Panc1 (cell line): Measurements from ENCODE around the gene FNIP1. TPM values are rescaled to one million over a fixed set of nuclear protein-coding genes. Genes with fewer than 3 reads are reported as not detected.

ENCODE experiments used
- ATAC-seq: fragments of 200-7000 bp; cut with Tn5 transposase; 2 replicates; pipeline ENCODE4 v1.9.1; 2020; ENCODE audit warnings: mild to moderate bottlenecking, moderate library complexity
- BruUV-seq: library from RNA; stranded (reverse); fragments of 400-500 nt; replicated peaks from 2 replicates; lab custom pipeline; 2021; lab: Mats Ljungman, UMichigan
- CTCF ChIA-PET: fragments of 300-600 bp; sonication (Branson Sonifier 250); formaldehyde crosslinking; loops from one replicate; lab custom pipeline; 2022; ENCODE audit warnings: antibody characterized with exemption; lab: Charles Lee
- POLR2A ChIA-PET: fragments of 300-600 bp; sonication (Branson Sonifier 250); formaldehyde crosslinking; loops from one replicate; lab custom pipeline; 2022; ENCODE audit warnings: antibody characterized with exemption; lab: Charles Lee
- DNase-seq: peaks from one replicate; pipeline ENCODE4 v3.0.0-alpha.2; 2010; ENCODE audit warnings: low read depth, low spot score
- H3K27ac ChIP-seq: 2 replicates; pipeline ENCODE4 v1.5.1; 2011; ENCODE audit warnings: mild to moderate bottlenecking, low read length, inconsistent platforms
- H3K27me3 ChIP-seq: fragments of 200-500 bp; sonication (Bioruptor generic); 2 replicates; pipeline ENCODE4 v1.6.0; 2014; ENCODE audit warnings: low read length, inconsistent platforms; ENCODE audit not compliant: control insufficient read depth, insufficient read depth
- H3K36me3 ChIP-seq: fragments of 200-500 bp; sonication (Bioruptor generic); 2 replicates; pipeline ENCODE4 v1.5.1; 2014; ENCODE audit warnings: inconsistent platforms, mild to moderate bottlenecking, low read length, moderate library complexity; ENCODE audit not compliant: control insufficient read depth, insufficient read depth
- H3K4me1 ChIP-seq: 2 replicates; pipeline ENCODE4 v1.5.1; 2011; ENCODE audit warnings: inconsistent platforms, mild to moderate bottlenecking, low read length, moderate library complexity; ENCODE audit not compliant: control insufficient read depth, insufficient read depth
- H3K4me3 ChIP-seq, 2 experiments: 2 replicates each; pipeline ENCODE4 v1.5.1; 2011 to 2012; ENCODE audit warnings: low read depth in 2 of 2, low read length in 2 of 2, mild to moderate bottlenecking in 2 of 2, inconsistent platforms in 1 of 2, moderate library complexity in 1 of 2
- H3K9me3 ChIP-seq: fragments of 200-500 bp; sonication (Bioruptor generic); 2 replicates; pipeline ENCODE4 v1.5.1; 2014; ENCODE audit warnings: low read depth, mild to moderate bottlenecking, inconsistent platforms, low read length, moderate library complexity; ENCODE audit not compliant: control insufficient read depth, insufficient read depth
- CTCF ChIP-seq: fragments of 450-650 bp; IDR thresholded peaks from 2 replicates; pipeline ENCODE4 v1.5.1; 2017; ENCODE audit warnings: mild to moderate bottlenecking
- POLR2AphosphoS5 ChIP-seq: IDR thresholded peaks from 2 replicates; pipeline ENCODE4 v1.6.1; 2012; ENCODE audit warnings: mild to moderate bottlenecking, low read depth, low read length, moderate library complexity
- REST ChIP-seq, 2 experiments: IDR thresholded peaks; 2 replicates each; pipeline ENCODE4 v1.6.1; 2011 to 2012; ENCODE audit warnings: low read depth in 2 of 2, control low read depth in 1 of 2, low read length in 1 of 2, mild to moderate bottlenecking in 1 of 2, moderate library complexity in 1 of 2; ENCODE audit not compliant: insufficient read depth in 1 of 2
- SIN3A ChIP-seq: IDR thresholded peaks from 2 replicates; pipeline ENCODE4 v1.6.1; 2012; ENCODE audit warnings: low read depth, mild to moderate bottlenecking, low read length, moderate library complexity, borderline replicate concordance; ENCODE audit not compliant: insufficient read depth
- TCF7L2 ChIP-seq: IDR thresholded peaks from 2 replicates; pipeline ENCODE4 v1.6.1; 2011; ENCODE audit warnings: mild to moderate bottlenecking, low read depth, low read length, inconsistent platforms
- in situ Hi-C: cut with HindIII; loops from 2 replicates; pipeline ENCODE4 v1.10.0; 2016; ENCODE audit warnings: low sequenced_read_pairs, low pct_unique_long_range_greater_than_20kb
- intact Hi-C: fragments of 100-400 bp; cut with micrococcal nuclease; formaldehyde crosslinking; loops from one replicate; pipeline ENCODE4 v1.10.0; 2022; ENCODE audit not compliant: unreplicated experiment
- total RNA-seq: library from RNA; stranded (reverse); gene quantifications from one replicate; pipeline ENCODE4 v1.2.1, GENCODE V29; 2021; ENCODE audit not compliant: unreplicated experiment

FNIP1 gene
- total RNA-seq, 1 experiment from 2014 or later: 48.3 TPM

GRCh38 chr5:131684595-131684994, 112.2 kb downstream of the FNIP1 start:
- Histone ChIP-seq H3K27ac (no peak overlapping the region), H3K36me3 (0 out of 2 replicates have a peak, but pooled peaks cover 2% of the 10 kb centered on the region), H3K4me3 (no peak overlapping the region), H3K4me1 (no peaks in the 10 kb centered on the region), H3K27me3 (no peaks in the 10 kb centered on the region), H3K9me3 (no peaks in the 10 kb centered on the region)
- ChIA-PET CTCF (no interaction called here), POLR2A (interaction anchor here (0.7 kb wide), 1 partner anchor 12 kb away, joined by 11 read pairs; no protein-coding TSS in a partner anchor)
- DNase-seq: no peak
- no peak for TF ChIP-seq CTCF
- intact Hi-C loops: no loop called here
- no peak for ATAC-seq
- BruUV-seq: no TSS peak
- in situ Hi-C loops: no loop called here

GRCh38 chr5:131684051-131684450, 112.8 kb downstream of the FNIP1 start:
- no peak for ATAC-seq

More at GRCh38 chr5:131684051-131684450, 112.8 kb downstream of the FNIP1 start:
- H3K36me3 ChIP-seq: 0 out of 2 replicates have a peak, but pooled peaks cover 2% of the 10 kb centered on the region
- no peak overlapping the region for H3K4me3 ChIP-seq
- no peaks in the 10 kb centered on the region for H3K9me3 ChIP-seq
- DNase-seq: no peak
- no peak overlapping the region for H3K27ac ChIP-seq
- TF ChIP-seq REST (IDR thresholded peaks at IDR 0.05; ENCODE audit: insufficient read depth in 1 of 2, low read depth in 2 of 2, low read length in 1 of 2) (no peak), CTCF (no peak), POLR2AphosphoS5 (no peak), SIN3A (no peak), TCF7L2 (no peak)
- H3K27me3 ChIP-seq: no peaks in the 10 kb centered on the region
- H3K4me1 ChIP-seq: no peaks in the 10 kb centered on the region
- in situ Hi-C loops: no loop called here
- ChIA-PET POLR2A (no interaction called here), CTCF (no interaction called here)
- intact Hi-C loops: no loop called here
- no TSS peak for BruUV-seq
